ENCODE results near the gene CBR1.
"Not testable (repeated sequence)": the region's sequence is repeated elsewhere in the genome, so short reads cannot be mapped to it uniquely, and the experiment has no call there.

Gene CBR1

DNA sequence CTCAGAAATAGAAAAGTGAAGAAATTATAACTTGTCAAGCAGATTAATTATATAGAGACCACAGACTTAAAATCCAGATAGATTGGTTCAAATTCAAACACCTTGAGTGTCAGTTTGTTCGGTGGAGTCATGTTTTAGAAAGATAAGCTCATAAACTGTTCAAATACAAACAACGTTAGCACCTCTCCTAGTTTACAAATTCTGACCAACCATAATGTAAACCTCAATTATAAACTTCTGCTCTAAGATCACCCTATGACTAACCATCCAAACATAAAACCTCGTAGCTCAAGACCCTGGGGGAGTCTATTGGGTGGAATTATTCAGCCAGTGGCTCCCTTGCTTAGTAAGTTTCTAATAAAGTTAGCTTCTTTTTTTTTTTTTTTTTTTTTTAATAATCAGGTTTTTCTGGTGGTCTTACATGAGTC lies 12.4 kb downstream of the CBR1 start:
- DNase-seq: no peak

DNA sequence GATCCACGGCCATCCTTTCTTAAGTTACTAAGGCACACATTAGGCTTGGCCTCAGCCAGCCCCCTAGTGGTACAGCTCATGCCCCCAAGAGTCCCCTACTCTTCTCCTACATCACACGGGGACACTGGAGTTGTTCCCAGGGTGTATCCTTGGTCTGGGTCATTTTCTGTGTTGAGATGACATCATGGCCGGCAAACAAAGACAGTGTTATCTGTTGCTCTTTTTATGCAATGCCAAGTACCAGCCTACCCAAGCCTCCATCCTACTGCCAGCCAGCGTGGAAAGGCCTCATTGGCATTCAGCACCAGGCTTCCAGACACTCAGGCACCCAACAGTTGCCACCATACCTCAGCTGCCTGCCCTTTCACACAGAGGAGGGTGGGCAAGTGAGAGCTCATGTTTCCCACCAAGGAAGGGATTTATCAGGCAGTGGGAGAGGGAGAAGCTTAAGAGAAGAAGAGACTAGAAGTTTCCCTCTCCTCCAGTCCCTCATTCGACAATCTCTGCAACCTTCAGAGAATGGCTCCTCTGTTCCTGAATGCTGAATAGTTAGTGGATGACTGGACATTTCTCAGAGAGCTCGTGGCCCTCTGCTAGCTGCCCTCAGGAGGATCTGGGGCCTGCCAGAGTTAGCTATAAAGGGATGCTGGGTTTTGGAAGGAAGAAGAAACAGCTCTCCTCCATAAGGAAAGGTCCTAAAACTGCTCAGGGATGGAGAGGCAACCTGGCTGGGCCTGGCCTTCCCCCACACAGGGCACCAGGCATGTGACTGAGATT lies 17.7 kb downstream of the CBR1 start:
- DNase-seq: no peak

DNA sequence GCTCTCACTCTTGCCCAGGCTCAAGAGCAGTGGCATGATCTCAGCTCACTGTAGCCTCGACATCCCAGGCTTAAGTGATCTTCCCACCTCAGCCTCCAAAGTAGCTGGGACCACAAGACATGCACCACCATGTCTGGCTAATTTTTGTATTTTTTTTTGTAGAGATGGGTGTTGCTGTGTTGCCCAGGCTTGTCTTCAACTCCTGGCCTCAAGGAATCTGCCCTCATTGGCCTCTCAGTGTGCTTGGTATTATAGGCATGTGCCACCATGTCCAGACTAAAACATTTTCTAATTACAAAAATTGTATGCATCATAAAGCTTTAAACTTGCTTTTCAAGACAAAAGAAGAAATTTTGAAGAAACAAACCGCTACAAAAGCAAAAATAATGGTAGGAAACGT lies 20.1 kb downstream of the CBR1 start:
- no peak for DNase-seq

DNA sequence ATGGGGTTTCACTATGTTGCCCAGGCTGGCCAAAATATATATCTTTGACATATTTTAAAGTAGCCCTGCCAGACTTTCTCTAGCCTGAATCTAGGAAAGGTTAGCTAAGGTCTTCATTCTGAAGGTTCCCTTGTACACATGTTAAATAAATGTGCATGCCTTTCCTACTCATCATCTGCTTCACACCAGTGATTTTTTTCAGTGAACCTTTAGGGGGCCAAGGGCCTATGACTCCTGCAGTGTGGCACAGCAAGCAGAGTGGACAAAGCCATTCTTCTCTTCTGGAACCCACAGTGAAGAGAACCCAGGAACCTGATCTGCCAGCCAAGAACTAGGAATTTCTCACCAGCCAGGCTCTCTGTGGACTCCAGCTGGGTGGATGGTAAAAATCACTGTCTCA lies 22.9 kb downstream of the CBR1 start:
- no peak for DNase-seq

DNA sequence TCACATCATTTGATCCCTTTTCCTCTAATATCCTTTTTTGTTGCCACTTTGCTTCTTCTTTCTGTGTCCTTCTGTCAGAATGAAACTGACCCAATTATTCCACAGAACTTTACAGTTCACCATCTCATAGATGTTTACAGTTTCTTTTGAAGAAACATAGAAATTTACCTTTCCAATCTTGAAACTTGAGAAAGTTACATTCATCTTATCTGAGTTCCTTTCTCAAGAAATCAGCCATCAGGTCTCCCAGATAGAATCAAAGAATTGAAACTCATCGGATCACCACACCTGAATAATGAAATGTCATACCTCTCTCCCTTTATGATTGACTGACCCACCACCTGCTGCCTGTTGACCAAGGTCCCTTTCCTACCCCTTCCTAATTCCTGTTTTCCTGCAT lies 23.7 kb downstream of the CBR1 start:
- DNase-seq: no peak

- DNase-seq: no peak
These were observed 26.8 kb downstream of the CBR1 start for GRCh38 chr21:36096398-36097290.

DNA sequence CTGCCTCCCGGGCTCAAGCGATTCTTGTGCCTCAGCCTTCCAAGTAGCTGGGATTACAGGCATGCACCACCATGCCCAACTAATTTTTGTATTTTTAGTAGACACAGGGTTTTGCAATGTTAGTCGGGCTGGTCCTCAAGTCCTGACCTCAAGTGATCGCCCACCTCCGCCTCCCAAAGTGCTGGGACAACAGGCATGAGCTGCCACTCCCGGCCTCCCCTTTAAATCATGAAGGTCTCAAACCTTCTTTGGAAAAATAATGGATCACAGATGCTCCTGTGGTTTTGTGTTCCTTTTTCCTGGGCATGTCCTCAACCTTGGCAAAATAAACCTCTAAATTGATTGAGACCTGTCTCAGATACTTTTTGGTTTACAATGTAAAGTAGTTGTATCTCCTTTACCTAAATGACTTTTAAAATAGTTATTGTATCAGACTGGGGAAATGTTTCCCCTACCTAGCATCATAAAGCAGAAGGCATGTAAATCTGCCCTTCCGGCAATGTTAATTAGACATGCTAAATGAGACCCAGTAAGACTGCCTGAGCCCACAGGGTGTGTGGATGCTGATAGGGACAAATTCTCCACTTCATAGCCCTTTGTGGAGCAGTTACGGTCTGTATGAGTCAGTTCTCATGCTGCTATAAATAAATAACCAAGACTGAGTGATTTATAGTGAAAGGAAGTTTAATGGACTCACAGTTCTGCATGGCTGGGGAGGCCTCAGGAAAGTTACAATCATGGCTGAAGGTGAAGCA lies 27.8 kb downstream of the CBR1 start:
- DNase-seq: no peak

GRCh38 chr21:36098182-36098532 lies 28.3 kb downstream of the CBR1 start:
- DNase-seq: no peak

DNA sequence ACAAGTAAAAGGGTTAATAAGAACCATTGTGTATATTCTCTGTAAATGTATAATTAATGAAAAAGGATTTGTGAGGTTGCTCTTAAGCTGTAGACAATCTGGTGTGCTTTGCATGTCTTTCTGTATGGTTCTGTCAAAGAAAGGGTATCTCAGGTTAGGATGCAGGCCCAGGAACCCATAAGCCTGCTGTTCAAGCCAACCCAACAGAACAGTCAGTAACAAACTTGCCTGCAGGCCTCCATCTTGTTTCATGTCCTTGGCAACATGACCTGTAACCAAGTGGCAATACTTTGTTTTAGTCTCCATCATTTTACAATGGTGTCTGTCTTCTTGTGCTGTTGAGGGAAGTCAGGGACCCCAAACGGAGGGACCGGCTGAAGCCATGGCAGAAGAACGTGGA lies 29.2 kb downstream of the CBR1 start:
- DNase-seq: no peak

DNA sequence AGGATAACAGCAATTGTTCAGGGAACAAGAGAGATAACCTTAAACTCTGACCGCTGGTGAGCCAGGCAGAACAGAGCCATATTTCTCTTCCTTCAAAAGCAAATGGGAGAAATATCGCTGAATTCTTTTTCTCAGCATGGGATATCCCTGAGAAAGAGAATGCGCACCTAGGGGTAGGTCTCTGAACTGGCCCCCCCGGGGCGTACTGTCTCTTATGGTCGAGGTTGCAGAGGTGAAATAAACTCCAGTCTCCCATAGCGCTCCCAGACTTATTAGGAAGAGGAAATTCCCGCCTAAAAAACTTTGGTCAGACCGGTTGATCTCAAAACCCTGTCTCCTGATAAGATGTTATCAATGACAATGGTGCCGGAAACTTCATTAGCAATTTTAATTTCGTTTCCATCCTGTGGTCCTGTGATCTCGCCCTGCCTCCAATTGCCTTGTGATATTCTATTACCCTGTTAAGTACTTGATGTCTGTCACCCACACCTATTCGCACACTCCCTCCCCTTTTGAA lies 29.9 kb downstream of the CBR1 start:
- DNase-seq: not testable (repeated sequence)

- DNase-seq: no peak
These were observed 31.3 kb downstream of the CBR1 start for GRCh38 chr21:36100971-36101641.

DNA sequence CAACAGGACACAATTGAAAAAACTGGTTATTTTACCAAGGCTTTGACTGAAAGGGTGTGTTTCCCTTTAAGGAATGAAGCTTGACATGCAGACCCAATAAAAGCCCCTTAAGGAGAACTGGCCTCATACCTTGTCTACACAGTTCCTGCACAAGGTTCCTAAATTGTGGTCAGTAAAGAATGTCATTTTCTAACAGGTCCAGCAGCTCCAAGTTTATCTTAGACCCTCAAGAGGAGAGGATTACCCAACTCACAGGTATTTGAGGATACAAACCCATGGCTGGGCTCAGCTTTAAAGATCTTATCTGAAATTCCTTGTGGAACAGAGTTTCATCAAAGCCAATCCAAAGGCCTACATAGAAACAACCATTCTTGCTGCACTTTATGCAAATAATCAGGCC lies 33.6 kb downstream of the CBR1 start:
- no peak for DNase-seq

GRCh38 chr21:36104317-36105300 lies 34.8 kb downstream of the CBR1 start:
- DNase-seq: no peak

DNA sequence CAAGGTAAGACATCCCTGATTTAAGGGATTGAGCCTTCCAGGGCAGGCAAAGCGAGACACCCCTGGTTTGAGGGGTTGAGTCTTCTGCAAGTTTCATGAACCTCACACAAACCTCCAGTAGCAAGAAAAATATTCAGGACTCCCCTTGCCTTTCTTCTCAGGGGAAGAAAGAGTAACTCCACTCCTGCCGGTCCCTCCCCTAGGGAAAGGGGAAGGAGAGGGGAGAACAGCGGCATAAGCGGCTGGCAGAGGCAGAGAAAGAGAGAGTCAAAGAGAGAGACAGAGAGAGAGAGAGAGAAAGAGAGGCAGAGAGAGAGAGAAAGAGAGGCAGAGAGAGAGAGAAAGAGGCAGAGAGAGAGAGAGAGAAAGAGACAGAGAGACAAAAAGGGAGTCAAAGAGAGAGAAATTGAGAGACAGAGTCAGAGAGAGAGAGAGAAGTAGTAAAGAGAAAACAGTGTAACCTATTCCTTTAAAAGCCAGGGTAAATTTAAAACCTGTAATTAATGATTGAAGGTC lies 35.6 kb downstream of the CBR1 start:
- DNase-seq: no peak

GRCh38 chr21:36109868-36110267 lies 40.0 kb downstream of the CBR1 start:
- no peak for DNase-seq

DNA sequence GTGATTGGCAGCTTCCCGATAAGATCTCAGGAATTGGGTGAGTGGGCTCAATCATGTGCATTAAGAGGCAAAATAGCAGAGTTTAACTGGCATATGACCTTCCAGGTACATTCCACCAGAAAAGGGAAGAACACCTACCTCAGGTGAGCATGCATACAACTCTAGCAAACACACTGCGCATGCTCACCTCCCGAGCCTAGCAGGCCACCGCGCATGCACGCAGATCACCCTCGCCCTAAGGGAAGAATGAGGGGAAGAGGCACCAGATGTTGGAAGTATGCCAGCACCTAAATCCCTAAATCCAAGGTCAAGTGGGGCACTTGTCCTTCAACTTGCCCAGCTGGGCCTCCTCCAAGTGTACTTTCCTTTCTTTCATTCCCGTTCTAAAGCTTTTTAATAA lies 41.4 kb downstream of the CBR1 start:
- DNase-seq: no peak

- peak; percentile 31 for DNase-seq
These were observed 44.0 kb downstream of the CBR1 start for GRCh38 chr21:36113647-36114428.

- no peak for DNase-seq
These were observed 45.4 kb downstream of the CBR1 start for GRCh38 chr21:36115138-36115730.

- DNase-seq: no peak
These were observed 47.5 kb downstream of the CBR1 start for GRCh38 chr21:36117286-36117741.

All from NCI-H1092 (cell line).